ENCODE results near the gene APOBEC2.

Gene APOBEC2

GRCh38 chr6:41038205-41038604 lies 14.8 kb upstream of the APOBEC2 start:
- no peak for DNase-seq

GRCh38 chr6:41039060-41039998 lies 13.7 kb upstream of the APOBEC2 start, which contains the start of gene UNC5CL:
Gene UNC5CL, minus strand, starts transcription at chr6:41039221. Its CDS starts 4,147 bp downstream, at chr6:41035074.
- no peak for DNase-seq

GRCh38 chr6:41040101-41040939 lies 12.7 kb upstream of the APOBEC2 start:
- no peak for DNase-seq

GRCh38 chr6:41040940-41041536 lies 12.0 kb upstream of the APOBEC2 start:
- DNase-seq = no peak

- no peak for DNase-seq
These were observed 10.6 kb upstream of the APOBEC2 start, which contains the start of gene TSPO2 for GRCh38 chr6:41042226-41043055. Gene TSPO2, plus strand, starts transcription at chr6:41042467. Its CDS starts 519 bp downstream, at chr6:41042986.

GRCh38 chr6:41043151-41043550 lies 9.9 kb upstream of the APOBEC2 start:
- no peak for DNase-seq

GRCh38 chr6:41045664-41046063 lies 7.3 kb upstream of the APOBEC2 start:
- no peak for DNase-seq

- DNase-seq = no peak
These were observed 6.9 kb upstream of the APOBEC2 start for GRCh38 chr6:41046084-41046483.

- DNase-seq = no peak
These were observed 5.7 kb upstream of the APOBEC2 start for GRCh38 chr6:41047306-41047705.

GRCh38 chr6:41047745-41048732 lies 5.0 kb upstream of the APOBEC2 start:
- no peak for DNase-seq

- DNase-seq = no peak
These were observed 3.5 kb upstream of the APOBEC2 start for GRCh38 chr6:41049521-41049920.

GRCh38 chr6:41049955-41050354 lies 3.0 kb upstream of the APOBEC2 start:
- no peak for DNase-seq

- no peak for DNase-seq
These were observed 2.5 kb upstream of the APOBEC2 start for GRCh38 chr6:41050536-41050935.

- no peak for DNase-seq
These were observed 1.1 kb upstream of the APOBEC2 start for GRCh38 chr6:41051873-41052272.

GRCh38 chr6:41054511-41054910 lies 1.5 kb downstream of the APOBEC2 start:
- DNase-seq = no peak

GRCh38 chr6:41055149-41055548 lies 2.1 kb downstream of the APOBEC2 start:
- DNase-seq = no peak

GRCh38 chr6:41056768-41057490 lies 3.9 kb downstream of the APOBEC2 start:
- no peak for DNase-seq

- no peak for DNase-seq
These were observed 5.8 kb downstream of the APOBEC2 start for GRCh38 chr6:41058783-41059181.

- DNase-seq = no peak
These were observed 6.6 kb downstream of the APOBEC2 start for GRCh38 chr6:41059556-41059955.

GRCh38 chr6:41061196-41061726 lies 8.3 kb downstream of the APOBEC2 start:
- no peak for DNase-seq
